Mammary epithelial cell (primary cell): Measurements from ENCODE around the gene CCDC138.

Experiments
- CTCF ChIP-seq, 2 donors: IDR thresholded peaks in 1 of 2; conservative IDR thresholded peaks in 1 of 2; 2 replicates each; pipeline ENCODE4 v1.5.1; 2011 to 2012; ENCODE audit warnings: inconsistent platforms in 2 of 2, low read length in 2 of 2, mild to moderate bottlenecking in 2 of 2, control low read depth in 1 of 2, low read depth in 1 of 2; ENCODE audit not compliant: insufficient read depth in 1 of 2; ENCODE audit errors: extremely low read depth in 1 of 2
- EZH2 ChIP-seq: IDR thresholded peaks from 2 replicates; pipeline ENCODE4 v1.6.1; 2012; ENCODE audit warnings: low read length, inconsistent platforms, borderline replicate concordance

GRCh38 chr2:108825736-108826135 is 39.2 kb downstream of the CCDC138 start:
- TF ChIP-seq CTCF (conservative IDR thresholded peaks at IDR 0.05 in 1 of 2, IDR thresholded peaks at IDR 0.05 in 1 of 2; ENCODE audit: extremely low read depth in 1 of 2, insufficient read depth in 1 of 2, low read depth in 1 of 2, low read length in 2 of 2), result no peak
- no peak for TF ChIP-seq EZH2
